Measurements from ENCODE around the gene CYP2S1.
"Not testable (repeated sequence)": the region's sequence is repeated elsewhere in the genome, so short reads cannot be mapped to it uniquely, and the experiment has no call there.

GRCh38 chr19:41204338-41204737 lies 11.3 kb downstream of the CYP2S1 start:
- not testable (repeated sequence) for TF ChIP-seq EZH2 (IDR thresholded peaks at IDR 0.05; ENCODE audit: insufficient read depth, low read length)
- TF ChIP-seq CTCF (IDR thresholded peaks at IDR 0.05; ENCODE audit: insufficient read depth, low read depth, low read length), result peak; percentile 95
